DMS 273 treated with DMSO at 0.1 percent for 48 hours (cell line): ENCODE data around the gene DDX42.
"Not testable (repeated sequence)": the region's sequence is repeated elsewhere in the genome, so short reads cannot be mapped to it uniquely, and the experiment has no call there.

Source experiments
- DNase-seq: peaks from one replicate; lab custom pipeline; 2025; lab: John Stamatoyannopoulos, UW

DDX42 gene

GRCh38 chr17:63780928-63781327 is 7.0 kb downstream of the DDX42 start:
- no peak for DNase-seq

GRCh38 chr17:63783522-63783921 is 9.6 kb downstream of the DDX42 start:
- no peak for DNase-seq

- DNase-seq, result no peak
These were observed 11.6 kb downstream of the DDX42 start for GRCh38 chr17:63785556-63785955.

- no peak for DNase-seq
These were observed 12.1 kb downstream of the DDX42 start for GRCh38 chr17:63786117-63786516.

DNA sequence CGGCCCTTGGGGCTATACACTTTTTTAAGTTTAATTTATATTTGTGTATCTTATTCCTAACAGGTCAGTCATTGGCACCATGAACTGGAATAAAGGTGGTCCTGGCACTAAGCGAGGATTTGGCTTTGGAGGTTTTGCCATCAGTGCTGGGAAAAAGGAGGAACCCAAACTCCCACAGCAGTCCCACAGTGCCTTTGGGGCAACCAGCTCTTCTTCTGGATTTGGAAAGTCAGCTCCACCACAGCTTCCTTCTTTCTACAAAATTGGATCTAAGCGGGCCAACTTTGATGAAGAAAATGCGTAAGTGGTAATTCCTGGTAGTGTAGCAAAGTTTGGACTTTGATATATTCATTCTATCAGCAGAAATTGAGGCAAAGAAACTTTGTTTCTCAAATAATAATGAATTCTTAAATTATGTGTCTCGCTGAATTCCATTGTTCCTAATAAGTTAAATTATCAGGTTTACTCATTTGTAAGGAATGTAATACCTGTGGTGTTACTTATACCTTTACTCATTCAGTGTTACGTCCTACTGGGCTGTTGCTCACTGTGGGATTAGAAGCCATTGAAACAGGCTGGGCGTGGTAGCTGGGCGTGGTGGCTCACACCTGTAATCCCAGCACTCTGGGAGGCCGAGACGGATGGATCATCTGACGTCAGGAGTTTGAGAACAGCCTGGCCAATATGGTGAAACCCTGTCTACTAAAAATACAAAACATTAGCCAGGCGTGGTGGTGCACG is 13.2 kb downstream of the DDX42 start:
- no peak for DNase-seq

GRCh38 chr17:63790057-63790456 is 16.1 kb downstream of the DDX42 start:
- DNase-seq, result no peak

DNA sequence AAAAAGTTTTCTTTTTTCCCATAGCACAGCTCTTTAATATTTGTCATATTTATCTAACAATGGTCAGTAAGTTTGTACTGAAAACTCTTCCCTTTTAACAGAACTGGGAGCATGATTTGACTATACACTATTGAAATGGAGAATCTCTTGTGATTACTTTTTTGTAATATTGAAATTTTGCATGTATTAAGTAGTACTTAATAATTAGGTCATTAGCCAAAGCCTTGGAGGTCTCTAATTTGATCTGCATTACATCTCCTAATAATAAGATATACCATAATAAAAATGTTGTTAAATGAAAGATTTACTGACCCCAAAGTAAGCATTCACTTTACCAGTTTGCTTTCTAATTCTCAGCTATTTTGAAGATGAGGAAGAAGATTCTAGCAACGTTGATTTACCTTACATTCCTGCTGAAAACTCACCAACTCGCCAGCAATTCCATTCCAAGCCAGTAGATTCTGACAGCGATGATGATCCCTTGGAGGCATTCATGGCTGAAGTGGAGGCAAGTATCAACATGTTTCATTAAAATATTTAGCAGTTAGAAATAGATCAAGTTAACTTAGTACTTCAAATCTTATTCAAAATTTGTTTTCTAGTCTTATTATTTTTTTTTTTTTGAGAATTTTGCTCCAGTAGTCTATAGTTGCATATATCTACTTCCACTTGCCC is 18.2 kb downstream of the DDX42 start:
- DNase-seq, result no peak

- DNase-seq, result not testable (repeated sequence)
These were observed 22.4 kb downstream of the DDX42 start for GRCh38 chr17:63796375-63796774.

DNA sequence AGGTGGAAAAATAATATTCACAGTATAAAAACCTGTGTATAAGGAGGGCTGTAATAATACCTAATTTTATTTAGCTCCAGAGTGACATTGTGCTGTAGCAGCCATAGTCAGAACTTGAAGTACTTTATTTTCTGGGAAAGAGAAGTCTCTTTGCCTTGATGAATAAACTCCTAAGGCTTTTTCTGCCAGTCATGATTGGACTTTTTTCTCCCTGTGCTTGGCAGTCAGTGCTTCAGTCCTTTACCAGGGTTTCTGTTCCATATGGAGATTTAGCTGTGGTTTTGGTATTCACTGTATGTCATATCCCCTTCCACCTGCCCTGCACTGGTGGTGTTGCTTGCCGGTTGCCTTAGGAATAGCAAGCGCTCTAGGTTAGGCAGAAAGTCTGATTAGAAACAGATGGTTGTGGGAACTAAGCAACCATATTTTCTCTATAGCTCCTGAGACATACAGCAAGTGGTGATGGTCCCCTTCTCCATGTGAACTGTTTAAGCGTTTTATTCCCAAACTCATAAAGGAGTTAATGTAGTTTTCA is 24.7 kb downstream of the DDX42 start:
- no peak for DNase-seq

DNA sequence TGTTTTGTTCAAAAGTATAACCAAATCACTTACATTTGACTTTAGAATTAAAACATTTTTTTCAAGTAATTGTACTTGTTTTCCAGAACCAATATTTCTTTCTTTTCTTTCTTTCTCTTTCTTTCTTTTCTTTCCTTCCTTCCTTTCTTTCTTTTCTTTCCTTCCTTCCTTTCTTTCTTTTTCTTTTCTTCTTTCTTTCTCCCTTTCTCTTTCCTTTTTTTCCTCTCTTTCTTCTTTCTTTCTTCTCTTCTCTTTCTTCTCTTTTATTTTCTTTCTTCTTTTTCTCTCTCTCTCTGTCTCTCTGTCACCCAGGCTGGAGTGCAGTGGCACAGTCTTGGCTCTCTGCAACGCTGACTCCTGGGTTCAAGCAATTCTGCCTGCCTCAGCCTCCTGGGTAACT is 26.8 kb downstream of the DDX42 start:
- DNase-seq, result no peak

GRCh38 chr17:63804328-63804727 is 30.4 kb downstream of the DDX42 start:
- no peak for DNase-seq

GRCh38 chr17:63805591-63805990 is 31.6 kb downstream of the DDX42 start:
- no peak for DNase-seq

DNA sequence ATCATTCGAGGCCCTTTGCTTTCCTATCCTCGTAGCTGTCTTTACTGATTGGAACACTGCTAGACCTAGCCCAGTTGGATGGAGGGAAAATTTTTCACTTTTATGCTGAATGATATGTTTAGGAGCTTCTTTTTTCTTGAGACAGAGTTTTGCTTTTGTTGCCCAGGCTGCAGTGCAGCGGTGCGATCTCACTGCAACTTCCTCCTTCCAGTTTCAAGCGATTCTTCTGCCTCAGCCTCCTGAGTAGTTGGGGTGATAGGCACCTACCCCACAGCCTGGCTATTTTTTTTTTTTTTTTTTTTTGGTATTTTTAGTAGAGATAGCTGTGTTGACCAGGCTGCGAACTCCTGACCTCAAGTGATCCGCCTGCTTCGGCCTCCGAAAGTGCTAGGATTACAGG is 36.0 kb downstream of the DDX42 start:
- no peak for DNase-seq

DNA sequence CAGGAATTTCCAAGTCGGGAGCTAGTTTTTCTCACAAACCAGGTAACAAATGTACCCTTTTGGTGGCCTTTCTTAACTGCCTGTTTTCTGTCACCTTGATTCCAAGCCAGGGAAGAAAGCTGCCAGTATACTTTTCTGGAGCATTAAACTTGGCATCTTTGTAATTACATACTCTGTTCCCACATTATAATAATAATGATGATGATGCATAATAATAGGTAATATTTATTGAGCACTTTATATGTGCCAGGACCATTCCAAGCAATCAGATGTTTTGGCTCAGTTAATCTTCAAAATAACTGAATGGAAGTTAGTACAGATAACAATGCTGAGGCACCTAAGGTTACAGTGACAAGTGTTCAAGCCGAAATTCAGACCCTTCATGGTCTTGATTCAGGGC is 42.2 kb downstream of the DDX42 start:
- no peak for DNase-seq

DNA sequence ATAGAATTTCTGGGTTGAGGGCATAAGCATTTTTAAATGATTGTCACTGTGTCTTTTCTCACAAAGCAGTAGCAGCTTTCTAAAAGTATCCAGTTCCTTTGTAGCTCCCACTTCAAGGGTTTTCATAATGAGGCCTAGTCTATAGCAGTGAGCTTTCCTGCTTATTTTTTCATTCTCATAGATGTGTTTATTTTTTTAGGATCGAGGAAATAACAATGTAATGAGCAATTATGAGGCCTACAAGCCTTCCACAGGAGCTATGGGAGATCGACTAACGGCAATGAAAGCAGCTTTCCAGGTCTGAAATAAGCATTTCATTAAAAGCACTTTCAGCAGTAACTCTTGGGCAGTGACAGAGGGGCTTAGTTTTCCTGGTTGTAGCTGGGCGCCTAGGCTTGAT is 42.7 kb downstream of the DDX42 start:
- DNase-seq, result no peak

DNA sequence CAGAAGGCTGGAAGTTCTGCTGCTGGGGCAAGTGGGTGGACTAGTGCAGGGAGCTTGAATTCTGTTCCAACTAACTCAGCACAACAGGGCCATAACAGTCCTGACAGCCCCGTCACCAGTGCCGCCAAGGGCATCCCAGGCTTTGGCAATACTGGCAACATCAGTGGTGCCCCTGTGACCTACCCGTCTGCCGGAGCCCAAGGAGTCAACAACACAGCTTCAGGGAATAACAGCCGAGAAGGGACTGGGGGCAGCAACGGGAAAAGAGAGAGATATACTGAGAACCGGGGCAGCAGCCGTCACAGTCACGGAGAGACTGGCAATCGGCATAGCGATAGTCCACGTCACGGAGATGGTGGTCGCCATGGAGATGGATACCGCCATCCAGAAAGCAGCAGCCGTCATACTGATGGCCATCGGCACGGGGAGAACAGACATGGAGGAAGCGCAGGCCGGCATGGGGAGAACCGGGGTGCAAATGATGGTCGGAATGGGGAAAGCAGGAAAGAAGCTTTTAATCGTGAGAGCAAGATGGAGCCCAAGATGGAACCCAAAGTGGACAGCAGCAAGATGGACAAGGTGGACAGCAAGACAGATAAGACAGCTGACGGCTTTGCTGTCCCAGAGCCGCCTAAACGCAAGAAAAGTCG is 43.9 kb downstream of the DDX42 start:
- no peak for DNase-seq

- no peak for DNase-seq
These were observed 45.2 kb downstream of the DDX42 start for GRCh38 chr17:63819131-63819530.

- DNase-seq, result no peak
These were observed 45.9 kb downstream of the DDX42 start for GRCh38 chr17:63819585-63820537.

DNA sequence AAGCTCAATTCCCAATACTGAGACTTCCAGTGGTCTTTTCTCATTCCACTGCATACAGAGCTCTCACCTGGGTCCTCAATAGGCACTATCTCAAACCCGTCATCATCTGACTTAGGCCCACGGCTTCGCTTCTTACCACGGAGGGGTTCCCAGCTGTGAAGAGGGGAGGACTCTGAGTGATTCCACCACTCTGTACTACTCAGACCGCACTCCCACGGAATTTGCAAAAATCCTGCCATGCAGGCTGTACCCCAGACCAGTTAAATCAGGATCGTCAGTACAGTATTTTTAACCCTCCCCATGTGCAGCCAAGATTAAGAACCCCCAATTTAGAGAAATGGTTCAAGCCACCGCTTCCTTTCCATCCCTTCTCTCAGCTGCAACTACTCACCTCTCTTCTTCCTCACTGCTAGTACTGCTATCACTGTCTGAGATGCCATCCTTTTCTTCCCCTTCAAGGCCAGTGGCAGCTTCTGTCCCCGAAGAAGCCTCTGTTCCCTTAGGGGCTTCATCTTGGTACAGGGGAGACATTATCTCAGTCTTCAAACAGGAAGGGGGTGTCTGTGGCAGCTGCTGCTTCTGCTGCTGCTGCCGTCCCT is 47.1 kb downstream of the DDX42 start:
- no peak for DNase-seq

DNA sequence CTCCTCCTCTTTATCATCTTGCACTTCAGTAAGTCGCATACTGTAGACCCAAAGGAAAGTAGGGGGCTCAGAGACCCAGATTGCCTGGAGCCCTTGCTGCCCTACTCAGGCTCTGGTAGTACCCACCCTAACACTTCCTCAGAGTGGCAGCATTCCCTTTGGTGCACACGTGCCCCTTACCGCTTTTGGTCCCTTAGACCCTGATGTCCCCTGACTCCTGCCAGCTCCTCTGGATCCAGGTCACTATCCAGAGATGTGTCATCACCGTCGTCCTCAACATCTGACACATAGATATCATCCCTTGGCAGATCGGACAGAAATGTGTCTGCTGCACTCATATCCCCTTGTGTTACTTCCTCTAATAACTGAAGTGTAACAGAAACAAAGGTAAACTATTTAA is 47.8 kb downstream of the DDX42 start:
- no peak for DNase-seq

DNA sequence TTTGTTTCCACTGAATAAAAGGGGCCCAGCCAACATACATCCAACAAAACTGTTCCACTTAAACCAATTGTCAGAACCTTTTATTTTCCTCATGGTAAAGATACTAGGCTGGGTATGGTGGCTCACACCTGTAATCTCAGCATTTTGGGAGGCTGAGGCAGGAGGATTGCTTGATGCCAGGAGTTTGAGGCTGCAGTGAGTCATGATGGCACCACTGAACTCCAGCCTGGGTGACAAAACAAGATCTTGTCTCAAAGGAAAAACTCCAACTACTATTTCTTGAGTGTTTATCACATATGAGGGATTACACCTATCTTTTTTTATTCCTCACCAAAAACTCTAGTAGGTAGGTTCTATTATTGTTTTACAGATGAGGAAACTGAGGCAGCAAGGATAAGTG is 48.6 kb downstream of the DDX42 start:
- no peak for DNase-seq
